H54 (cell line): ENCODE results near the gene CELA2B.
"Not testable (repeated sequence)": the region's sequence is repeated elsewhere in the genome, so short reads cannot be mapped to it uniquely, and the experiment has no call there.

Experiments
- DNase-seq: peaks from one replicate; pipeline ENCODE4 v3.0.0; 2011; ENCODE audit warnings: low spot score, mixed read lengths; ENCODE audit not compliant: insufficient read length
- FAIRE-seq: peaks from 3 replicates; lab custom pipeline; 2011; peaks lifted over from hg19 to GRCh38; lab: Jason Lieb, UNC
- POLR2A ChIP-seq: IDR thresholded peaks from 2 replicates; pipeline ENCODE4 v1.6.1; 2011; ENCODE audit warnings: low read depth, mild to moderate bottlenecking, low read length

The CELA2B gene

GRCh38 chr1:15475752-15476314 is at the start of gene CELA2B:
Gene CELA2B (plus strand): TSS chr1:15476104. CDS start chr1:15476126, 22 bp downstream.
- DNase-seq (no peak), FAIRE-seq (no peak)
- TF ChIP-seq POLR2A = no peak

- no peak for FAIRE-seq
Observed at GRCh38 chr1:15426492-15427279, 49.2 kb upstream of the CELA2B start.

GRCh38 chr1:15427280-15427666 is 48.6 kb upstream of the CELA2B start:
- FAIRE-seq = no peak
- TF ChIP-seq POLR2A = no peak
- DNase-seq = no peak

More at GRCh38 chr1:15426492-15427279, 49.2 kb upstream of the CELA2B start:
- no peak for DNase-seq
- TF ChIP-seq POLR2A = no peak

- DNase-seq, FAIRE-seq: not testable (repeated sequence)
Observed at GRCh38 chr1:15428252-15428651, 47.7 kb upstream of the CELA2B start.

GRCh38 chr1:15428815-15429435 is 47.0 kb upstream of the CELA2B start:
- TF ChIP-seq POLR2A = no peak
- FAIRE-seq (no peak), DNase-seq (no peak)

GRCh38 chr1:15429701-15430149 is 46.2 kb upstream of the CELA2B start:
- TF ChIP-seq POLR2A = no peak
- no peak for FAIRE-seq
- DNase-seq = no peak

- no peak for DNase-seq
- no peak for TF ChIP-seq POLR2A
- no peak for FAIRE-seq
Observed at GRCh38 chr1:15430787-15431570, 44.9 kb upstream of the CELA2B start.

GRCh38 chr1:15431571-15431948 is 44.3 kb upstream of the CELA2B start:
- DNase-seq = no peak
- FAIRE-seq = no peak
- TF ChIP-seq POLR2A = no peak

- DNase-seq = no peak
Observed at GRCh38 chr1:15432324-15432723, 43.6 kb upstream of the CELA2B start.

GRCh38 chr1:15433471-15433870 is 42.4 kb upstream of the CELA2B start:
- FAIRE-seq (no peak), DNase-seq (no peak)
- TF ChIP-seq POLR2A = no peak

More at GRCh38 chr1:15432324-15432723, 43.6 kb upstream of the CELA2B start:
- FAIRE-seq = no peak
- no peak for TF ChIP-seq POLR2A

GRCh38 chr1:15434739-15435138 is 41.2 kb upstream of the CELA2B start:
- not testable (repeated sequence) for FAIRE-seq, DNase-seq

GRCh38 chr1:15435239-15436077 is 40.4 kb upstream of the CELA2B start:
- TF ChIP-seq POLR2A = no peak
- FAIRE-seq = no peak
- DNase-seq = no peak

- FAIRE-seq (no peak), DNase-seq (no peak)
- no peak for TF ChIP-seq POLR2A
Observed at GRCh38 chr1:15436881-15437442, 38.9 kb upstream of the CELA2B start.
